OCI-LY7 (cell line): ENCODE results near the gene KRT80.

Experiments
- CTCF ChIP-seq: fragments of 200-600 bp; sonication (generic); conservative IDR thresholded peaks from 2 replicates; pipeline ENCODE4 v1.5.1; 2014; ENCODE audit warnings: mild to moderate bottlenecking, antibody characterized with exemption, low read length, moderate library complexity, mixed read lengths
- EZH2phosphoT487 ChIP-seq: fragments of 200-600 bp; sonication (generic); IDR thresholded peaks from 2 replicates; pipeline ENCODE4 v1.6.1; 2018; ENCODE audit warnings: low read depth, borderline replicate concordance, mild to moderate bottlenecking, mixed run types, antibody characterized with exemption, low read length, moderate library complexity, mixed read lengths

- TF ChIP-seq CTCF (no peak), EZH2phosphoT487 (no peak)
These were observed 44.7 kb upstream of the KRT80 start for GRCh38 chr12:52236386-52237050.
